Cortex of kidney (tissue), 1 donor: ENCODE data around the gene APBB1IP.
"Not testable (repeated sequence)": the region's sequence is repeated elsewhere in the genome, so short reads cannot be mapped to it uniquely, and the experiment has no call there.

Experiments
- DNase-seq: peaks from one replicate; lab custom pipeline; 2025; lab: John Stamatoyannopoulos, UW

Gene APBB1IP

DNA sequence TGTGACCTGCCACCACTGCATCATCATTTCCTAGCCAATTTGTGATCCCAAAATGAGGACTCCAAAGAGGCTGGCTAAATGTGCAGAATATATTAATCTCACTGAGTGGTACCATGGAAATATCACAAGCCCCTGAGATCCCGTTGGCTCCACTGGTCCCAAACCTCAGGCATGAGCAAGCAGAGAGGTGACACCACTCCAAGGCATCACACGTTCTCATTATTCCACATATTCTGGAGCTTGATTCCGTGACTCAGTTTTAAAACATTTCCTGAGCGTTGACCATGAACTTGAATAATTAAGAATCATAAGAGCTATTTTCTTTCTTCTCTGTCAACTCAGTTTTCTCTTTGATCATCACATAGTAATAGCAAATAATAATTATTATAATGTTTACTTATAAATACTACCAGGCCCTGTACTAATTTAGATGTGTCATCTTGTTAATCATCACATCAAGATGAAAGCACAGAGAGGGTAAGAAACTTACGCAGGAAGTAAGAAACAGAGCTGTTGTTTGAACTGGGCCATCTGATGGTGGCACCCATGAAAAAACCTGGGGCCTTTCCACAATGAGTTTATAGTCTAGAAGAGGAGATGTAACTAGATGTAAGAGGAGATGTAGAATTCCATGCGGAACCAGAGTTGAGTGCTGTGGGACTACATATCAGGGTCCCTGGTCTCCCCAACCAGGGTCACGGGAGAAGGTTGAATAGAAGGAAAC, 3.5 kb downstream of the APBB1IP start:
- no peak for DNase-seq

DNA sequence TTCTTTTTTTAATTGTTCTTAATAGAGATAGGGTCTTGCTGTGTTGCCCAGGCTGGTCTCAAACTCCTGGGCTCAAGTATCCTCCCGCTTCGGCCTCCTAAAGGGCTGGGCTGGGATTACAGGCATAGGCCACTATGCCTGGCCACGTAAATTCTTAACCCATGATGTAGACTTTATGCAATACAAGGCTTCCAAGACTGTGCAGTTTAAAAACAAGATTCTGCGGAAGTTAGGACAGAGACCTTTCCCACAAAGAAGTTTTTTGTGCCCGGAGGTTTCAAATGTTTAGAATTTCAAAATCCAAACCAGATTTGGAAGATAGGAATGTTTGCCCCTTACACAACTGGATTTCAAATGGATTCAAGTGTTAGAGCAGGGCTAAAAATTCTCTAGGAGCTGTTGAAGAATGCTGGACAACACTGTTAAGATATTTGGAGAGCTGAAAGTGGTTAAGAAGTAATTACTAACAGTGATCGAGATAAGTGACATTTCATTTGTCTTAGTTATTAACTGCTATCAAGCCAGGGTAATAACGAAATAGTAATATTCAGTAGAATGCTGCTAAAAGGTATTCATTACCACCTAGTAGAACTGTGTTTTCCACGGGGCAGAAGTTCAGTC, 7.4 kb downstream of the APBB1IP start:
- no peak for DNase-seq

DNA sequence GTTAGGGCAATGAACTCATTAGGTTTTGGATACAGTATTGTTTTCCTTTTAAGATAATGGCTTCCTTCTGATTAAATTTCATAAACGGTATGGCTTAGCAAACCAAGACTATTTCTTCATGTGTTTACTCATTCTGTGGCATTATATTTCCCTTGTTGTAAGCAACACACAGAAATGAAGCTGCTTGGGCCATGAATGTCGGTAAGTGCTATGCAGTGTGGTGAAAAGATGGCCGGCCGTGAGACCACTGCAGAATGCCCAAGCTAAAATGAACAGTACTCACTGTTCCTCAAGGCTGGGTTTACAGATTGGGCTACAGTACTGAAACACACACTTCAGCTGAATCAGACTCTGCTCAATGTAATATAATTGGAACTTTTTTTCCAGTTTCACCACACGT, 8.1 kb downstream of the APBB1IP start:
- DNase-seq, result no peak

DNA sequence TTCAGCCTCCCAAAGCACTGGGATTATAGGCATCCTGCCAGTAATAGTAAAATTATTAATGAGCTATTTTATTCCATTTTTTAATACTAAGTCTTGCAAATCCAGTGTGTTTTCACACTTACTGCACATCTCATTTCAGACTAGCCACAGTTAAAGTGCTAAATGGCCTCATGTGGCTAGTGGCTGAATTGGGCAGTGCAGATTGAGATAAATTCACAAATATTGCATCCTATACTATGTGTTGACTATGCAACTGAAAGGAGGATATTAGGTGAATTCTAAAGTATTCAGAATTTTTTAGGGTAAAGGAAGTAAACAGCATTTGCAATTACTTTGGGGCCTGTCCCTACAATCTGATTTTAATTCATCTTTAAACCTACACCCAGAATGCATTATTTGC, 10.2 kb downstream of the APBB1IP start:
- DNase-seq, result no peak

DNA sequence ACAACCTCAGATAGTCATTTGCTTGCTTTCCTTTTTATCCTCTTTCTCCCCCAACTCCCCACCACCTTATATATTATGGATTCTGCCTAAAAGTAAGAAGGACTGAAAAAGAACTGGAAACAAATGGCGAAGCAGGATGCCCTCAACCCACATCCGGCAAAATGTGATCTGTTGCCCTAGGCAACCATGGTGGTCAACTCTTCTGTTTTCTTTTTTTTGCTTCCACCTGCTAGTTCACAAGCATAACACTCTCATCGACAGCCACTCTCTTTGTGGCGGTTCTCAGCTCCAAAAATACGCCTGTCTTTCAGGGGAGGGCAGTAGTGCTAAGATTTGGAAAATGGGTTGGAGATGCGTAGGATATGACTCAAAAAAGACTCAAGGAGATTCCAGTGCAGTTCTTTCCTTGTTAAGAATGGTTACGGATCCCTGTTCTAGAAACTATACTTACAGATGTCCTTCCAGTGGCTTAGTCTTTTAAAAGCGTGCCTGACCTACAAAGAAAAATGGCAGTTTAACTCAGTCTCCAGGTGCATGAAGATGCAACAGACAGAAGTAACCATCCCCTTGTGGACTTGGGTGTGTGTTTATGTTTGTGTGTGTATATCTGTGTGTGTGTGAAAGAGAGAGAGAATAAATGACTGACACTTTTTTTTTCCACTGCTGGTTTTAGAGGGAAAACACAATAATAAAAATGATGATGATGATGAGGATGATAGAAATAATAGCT, 10.7 kb downstream of the APBB1IP start:
- no peak for DNase-seq

DNA sequence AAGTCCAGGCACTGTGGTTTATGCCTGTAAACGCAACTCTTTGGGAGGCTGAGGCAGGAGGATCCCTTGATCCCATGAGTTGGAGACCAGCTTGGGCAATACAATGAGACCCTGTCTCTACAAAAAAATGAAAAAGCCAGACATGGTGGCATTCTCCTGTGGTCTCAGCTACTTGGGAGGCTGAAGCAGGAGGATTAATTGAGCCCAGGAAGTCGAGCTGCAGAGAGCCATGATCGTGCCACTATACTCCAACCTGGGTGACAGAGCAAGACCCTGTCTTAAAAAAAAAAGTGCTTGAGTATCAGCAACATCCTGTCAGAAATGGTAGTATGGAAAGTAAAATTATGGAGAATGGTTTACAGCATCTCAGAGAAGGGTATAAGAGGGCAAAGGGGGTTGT, 11.6 kb downstream of the APBB1IP start:
- no peak for DNase-seq

DNA sequence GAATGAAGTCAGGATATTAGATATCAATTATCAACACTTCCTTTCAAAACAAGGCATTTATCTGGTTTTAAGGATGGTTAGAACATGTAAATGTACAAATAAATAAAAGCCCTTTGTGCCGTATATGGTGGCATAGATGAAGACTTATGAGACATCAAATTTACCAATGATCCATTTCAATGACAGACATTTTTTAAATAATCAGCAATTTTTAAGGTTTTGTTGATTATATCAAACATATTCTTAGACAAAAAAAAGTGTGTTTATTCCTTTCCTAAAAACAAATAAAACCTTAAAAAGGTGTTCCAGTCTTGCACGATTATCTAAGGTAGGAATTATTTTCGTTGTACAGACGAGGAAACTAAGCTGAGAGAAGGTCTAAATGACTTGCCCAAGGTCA, 13.8 kb downstream of the APBB1IP start:
- no peak for DNase-seq

DNA sequence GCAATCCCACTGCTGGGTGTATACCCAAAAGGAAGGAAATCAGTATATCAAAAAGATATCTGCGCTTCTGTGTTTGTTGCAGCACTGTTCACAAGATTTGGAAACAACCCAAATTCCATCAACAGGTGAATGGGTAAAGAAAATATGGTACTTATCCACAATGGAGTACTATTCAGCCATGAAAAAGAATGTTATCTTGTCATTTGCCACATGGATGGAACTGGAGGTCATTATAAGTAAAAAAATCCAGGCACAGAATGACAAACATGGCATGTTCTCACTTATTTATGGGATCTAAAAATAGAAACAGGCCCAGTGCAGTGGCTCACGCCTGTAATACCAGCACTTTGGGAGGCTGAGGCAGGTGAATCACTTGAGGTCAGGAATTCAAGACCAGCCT, 15.7 kb downstream of the APBB1IP start:
- no peak for DNase-seq

DNA sequence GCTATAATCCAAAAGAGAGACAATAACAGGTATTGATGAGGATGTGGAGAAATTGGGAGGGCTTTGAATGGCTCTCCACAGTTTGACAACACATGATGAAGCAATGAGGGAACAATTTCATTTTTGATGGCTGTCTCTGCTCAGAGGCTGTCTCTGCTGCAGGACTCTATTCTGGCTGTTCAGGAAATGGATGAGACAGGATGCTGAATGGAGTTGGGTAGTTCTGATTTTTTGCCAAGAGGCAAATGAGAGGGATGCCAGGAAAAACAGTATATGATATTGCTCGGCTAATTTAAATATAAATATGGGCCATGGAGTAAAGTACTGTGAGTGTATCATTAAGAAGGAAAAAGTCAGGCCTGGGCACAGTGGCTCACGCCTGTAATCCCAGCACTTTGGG, 16.8 kb downstream of the APBB1IP start:
- no peak for DNase-seq

DNA sequence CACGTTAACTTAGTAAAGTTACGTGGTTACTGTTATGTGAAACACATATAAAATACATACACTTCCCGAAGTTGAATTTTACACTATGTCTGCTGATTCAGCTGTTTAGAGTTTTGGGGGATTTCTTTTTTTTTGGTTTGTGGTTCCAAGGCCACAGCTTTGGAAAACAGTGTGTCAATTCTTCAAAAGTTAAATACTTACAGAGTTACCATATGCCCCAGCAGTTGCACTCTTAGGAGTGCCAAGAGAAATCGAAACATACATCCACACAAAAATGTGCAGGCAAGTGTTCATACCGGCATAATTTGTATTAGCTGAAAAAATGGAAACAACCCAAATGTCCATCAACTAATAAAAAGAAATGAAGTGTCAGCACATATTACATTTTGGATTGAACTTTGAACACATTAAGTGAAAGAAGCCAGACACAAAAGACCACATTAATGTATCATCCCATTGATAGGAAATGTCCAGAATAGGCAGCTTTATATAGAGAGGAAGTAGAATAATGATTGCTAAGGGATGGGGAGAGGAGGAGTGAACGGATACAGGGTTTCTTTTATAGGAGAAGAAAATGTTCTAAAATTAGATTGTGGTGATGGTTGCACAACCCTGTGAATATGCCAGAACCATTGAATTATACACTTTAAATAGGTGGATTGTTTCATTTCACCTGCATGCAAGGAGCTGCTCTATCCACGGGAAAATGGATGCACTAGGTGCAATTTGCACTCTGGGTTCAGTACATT, 17.6 kb downstream of the APBB1IP start:
- DNase-seq, result no peak

DNA sequence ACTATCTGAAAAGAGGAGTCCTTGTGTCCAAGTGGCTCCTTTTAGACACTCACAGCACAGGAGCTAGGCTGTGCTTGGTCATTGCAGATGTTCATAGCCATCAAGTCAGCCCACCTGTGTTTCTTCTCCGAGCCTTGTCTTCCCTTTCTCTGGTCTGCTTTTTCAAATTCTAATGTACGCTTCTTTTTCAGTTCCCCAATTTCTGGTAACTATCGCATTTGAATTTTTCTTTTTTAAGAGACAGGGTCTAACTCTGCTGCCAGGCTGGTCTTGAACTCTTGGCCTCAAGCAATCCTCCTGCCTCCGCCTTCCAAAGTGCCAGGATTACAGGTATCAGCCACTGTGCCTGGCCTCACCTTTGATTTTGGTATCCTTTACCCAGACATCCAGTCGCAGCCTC, 18.9 kb downstream of the APBB1IP start:
- DNase-seq, result no peak

DNA sequence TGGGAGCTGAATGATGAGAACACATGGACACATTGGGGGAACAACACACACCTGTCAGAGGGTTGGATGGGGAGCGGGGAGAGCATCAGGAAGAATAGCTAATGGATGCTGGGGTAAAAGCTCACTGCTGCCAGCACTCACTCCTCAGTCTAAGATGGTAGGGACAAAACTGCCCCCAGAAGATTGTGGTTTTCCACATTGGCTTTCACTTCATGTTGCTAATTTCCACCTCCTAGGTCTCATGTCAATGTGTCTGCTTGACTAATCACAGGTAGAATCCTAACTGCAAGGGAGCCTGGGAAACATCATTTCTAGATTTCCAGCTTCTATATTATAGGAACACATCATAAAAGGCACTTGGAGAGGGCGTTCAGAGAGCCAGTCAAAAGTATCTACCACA, 22.6 kb downstream of the APBB1IP start:
- DNase-seq, result no peak

DNA sequence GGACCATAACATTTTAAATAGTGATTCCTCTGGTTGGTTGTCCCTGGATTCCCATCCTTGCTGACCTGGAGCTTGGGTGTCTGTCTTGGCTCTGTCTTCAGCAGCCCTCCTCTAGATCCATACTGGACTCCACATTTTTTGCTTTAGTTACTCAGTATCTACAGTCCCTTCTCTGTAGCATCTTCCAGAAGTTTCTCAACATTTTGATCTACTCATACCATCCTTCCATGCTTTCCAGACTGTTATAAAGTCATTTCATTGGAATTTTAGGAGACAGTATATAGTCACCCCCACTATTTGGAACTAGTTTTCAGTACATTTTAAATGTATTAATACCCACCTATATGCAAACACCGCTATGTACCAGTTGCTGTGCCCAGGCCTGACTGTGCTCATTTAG, 25.8 kb downstream of the APBB1IP start:
- no peak for DNase-seq

DNA sequence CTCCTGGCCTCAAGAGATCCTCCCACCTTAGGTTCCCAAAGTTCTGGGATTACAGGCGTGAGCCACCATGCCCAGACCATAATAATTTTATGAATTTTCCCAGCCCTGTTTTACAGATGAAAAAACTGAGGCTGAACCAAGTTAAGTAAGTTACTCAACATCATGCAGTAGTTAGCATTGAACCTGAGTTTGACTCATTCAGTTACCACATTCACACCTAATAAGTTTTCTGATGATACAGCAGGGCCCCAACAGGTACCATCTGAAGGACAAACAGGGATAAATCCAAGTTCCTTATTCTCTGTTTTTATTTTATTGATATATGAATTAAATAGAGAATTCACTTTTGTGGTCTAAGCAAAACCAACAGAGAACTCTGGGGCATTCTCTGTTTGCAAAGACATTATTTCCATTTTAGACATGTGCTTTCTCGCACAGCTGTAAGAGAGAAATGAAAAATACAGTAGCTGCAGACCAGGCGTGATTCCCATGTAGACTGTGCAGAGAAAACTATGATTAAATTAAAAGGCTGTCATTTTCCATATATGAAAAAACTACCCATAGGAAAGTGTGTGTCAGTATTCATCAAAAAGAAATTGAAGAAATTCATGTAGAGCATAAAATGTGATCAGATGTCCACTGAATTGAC, 26.6 kb downstream of the APBB1IP start:
- no peak for DNase-seq

DNA sequence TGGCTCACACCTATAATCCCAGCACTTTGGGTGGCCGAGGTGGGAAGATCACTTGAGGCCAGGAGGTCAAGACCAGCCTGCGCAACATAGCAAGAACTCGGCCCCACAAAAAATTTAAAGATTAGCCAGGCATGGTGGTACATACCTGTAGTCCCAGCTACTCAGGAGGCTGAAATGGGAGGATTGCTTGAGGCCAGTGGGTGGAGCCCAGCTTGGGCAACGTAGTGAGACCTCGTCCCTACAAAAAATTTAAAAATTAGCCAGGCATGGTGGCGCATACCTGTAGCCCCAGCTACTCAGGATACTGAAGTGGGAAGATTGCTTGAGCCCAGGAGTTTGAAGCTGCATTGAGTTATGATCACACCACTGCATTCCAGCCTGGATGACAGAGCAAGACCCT, 28.4 kb downstream of the APBB1IP start:
- DNase-seq, result not testable (repeated sequence)

DNA sequence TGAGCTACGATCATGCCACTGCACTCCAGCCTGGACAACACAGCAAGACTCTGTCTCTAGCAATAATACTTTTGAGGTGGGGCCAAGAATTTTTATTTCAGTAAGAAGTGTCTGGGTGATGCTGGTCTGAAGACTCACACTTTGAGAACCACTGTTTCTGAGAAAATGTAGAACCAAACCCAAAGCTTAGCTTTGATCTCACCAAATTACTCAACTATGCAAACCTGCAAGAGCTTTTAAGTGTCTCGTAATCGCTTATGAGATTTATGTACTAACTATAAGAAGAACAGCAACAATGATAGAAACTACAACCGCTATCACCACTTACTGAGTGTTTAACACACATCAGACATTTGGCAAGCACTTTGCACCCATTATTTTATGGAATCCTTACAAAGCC, 29.5 kb downstream of the APBB1IP start:
- DNase-seq, result no peak

DNA sequence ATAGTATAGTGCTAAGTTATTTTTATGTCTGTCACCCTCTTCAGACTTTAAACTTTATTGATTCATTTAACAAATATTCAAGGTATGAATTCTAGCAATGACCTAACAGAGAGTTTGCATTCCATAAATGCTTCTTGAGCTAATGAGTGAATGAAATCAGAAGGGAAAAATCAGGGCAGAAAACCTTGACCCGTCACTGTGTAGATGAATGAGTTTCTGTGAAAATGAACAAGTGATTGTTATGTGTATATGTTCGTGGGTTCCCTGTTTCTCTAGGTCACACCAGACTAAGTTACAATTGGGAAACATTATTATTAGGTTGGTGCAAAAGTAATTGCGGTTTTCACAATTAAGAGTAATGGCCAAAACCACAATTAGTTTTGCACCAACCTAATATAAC, 30.1 kb downstream of the APBB1IP start:
- DNase-seq, result no peak

DNA sequence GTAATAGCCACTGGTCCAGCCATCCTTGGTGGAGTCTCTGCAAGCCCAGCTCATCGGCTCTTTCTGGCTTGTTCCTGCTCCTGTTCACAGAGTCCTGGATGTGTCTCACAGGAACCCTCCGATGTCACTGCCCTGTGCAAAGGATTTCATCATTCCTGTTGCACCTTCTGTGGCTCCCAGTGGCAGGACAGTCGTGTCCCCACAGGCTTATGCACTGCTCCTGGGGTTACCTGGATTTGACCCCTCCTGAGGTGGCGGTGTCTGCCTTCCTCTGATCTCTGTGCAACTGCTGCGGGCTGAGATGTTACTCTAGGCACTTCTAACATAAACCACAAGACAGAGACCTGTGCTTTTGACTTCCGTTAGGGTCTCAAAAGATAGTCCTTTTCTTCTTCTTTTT, 30.6 kb downstream of the APBB1IP start:
- no peak for DNase-seq

DNA sequence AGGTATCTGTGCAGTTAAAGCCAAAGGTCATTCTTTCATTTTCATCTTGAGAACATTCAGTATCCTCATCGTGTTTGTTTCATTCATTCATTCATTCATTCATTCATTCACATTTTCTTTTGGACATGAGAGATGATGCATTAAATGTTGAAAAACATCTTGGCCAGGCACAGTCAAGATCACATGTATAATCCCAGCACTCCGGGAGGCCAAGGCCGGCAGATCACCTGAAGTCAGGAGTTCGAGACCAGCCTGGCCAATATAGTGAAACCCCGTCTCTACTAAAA, 34.3 kb downstream of the APBB1IP start:
- DNase-seq, result no peak

DNA sequence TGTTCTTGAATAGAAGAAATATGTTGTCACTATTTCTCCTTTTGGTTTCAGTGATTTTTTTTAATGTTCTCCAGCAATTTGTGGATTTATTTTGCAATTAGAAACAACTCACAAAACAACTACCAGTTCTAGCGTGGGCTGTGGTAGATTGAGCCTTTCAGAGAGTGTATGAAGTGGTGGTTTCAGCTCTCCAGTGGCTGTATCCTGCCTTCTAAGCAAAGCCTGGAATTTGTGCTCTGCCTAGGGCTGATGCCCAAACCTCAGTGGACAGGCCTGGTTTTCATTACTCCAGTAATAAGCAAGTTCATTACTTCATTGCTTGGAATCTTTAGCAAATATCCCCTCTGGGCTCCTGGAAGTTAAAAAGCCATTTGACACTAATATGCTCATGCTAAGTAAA, 35.9 kb downstream of the APBB1IP start:
- DNase-seq, result no peak

DNA sequence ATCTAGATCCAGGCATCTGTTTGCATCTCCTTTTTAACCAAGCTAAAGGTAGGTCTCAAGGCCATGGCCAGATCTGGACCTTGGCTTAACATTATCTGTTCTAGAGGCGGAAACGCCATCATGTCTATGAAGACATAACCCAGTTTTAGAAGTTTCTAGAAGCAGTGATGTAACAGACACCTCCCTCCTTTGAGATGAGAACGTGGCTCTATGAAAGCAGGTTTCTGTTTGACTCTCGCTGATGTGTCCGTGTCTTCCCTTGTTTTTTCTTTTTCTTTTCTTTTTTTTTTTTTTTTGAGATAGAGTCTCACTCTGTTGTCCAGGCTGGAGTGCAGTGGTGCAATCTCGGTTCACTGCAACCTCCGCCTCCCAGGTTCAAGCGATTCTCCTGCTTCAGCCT, 36.7 kb downstream of the APBB1IP start:
- not testable (repeated sequence) for DNase-seq

DNA sequence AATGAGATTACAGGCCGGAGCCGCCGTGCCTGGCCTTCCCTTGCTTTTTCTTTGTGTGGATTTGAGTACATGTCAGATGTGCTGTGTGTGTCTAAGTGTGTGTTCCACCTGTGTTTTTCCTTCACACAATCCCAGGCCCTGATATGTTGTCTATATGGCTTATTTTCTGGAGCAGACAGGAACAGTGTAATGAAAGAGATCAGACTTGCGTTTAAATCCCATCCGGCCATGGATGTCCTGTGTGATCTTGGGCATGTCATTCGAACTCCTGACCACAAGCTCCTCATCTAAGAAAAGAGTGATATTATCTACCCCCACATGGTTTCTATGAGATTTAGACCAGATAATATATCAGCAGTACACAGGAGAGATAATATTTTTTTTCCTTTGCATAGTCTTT, 37.2 kb downstream of the APBB1IP start:
- DNase-seq, result no peak
